Stimulated activated CD8-positive, alpha-beta memory T cell treated with anti-CD3 and anti-CD28 coated beads, Interleukin-7, amount 100 ng/mL, for 48 hours (primary cell): ENCODE results near the gene RINL.
"Not testable (repeated sequence)": the region's sequence is repeated elsewhere in the genome, so short reads cannot be mapped to it uniquely, and the experiment has no call there.

Experiments used
- DNase-seq, 2 donors: peaks; one replicate each; pipeline ENCODE4 v3.0.0-alpha.2; 2020; ENCODE audit warnings: low read depth in 1 of 2; ENCODE audit errors: extremely low read depth in 1 of 2

RINL gene

DNA sequence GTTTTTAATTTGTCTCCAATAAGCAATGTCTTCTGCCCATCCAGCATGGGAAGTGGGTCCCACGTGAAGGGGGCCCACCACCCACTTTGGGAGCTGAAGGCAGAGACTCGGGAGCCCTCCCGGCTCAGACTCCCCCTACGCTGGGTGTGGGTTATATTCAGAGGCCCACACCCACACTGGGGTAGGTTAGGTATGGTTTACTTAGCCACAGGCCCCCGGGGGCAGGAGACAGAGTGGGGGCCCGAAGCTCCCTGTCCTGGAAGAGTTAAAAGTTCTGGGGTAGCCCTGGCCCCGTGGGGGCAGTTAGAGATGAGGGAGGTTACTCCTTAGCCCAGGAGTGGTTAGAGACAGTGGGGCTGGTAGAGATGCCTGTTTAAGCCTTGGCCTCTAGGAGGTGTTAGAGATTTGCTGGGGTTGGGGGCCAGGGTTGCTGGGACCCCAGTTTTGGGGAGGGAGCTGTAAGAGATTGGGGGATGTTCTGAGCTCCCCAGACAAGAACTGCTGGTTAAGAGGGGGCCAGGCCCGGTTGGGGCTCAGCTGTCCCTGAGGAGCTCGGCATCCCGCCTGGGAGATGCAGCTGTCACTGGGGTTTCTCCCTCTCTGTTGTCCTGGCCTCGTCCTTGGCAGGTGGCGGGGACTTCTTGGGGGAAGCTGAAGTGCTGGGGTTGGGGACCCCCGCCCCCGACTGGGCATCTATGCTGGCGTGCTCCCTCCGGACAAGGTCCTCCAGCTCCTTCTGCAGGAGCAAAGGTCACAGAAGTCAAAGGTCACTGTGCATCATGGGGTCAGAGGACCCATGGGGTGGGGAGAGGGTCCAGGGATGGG is 712 bp upstream of the RINL start:
- no peak for DNase-seq

DNA sequence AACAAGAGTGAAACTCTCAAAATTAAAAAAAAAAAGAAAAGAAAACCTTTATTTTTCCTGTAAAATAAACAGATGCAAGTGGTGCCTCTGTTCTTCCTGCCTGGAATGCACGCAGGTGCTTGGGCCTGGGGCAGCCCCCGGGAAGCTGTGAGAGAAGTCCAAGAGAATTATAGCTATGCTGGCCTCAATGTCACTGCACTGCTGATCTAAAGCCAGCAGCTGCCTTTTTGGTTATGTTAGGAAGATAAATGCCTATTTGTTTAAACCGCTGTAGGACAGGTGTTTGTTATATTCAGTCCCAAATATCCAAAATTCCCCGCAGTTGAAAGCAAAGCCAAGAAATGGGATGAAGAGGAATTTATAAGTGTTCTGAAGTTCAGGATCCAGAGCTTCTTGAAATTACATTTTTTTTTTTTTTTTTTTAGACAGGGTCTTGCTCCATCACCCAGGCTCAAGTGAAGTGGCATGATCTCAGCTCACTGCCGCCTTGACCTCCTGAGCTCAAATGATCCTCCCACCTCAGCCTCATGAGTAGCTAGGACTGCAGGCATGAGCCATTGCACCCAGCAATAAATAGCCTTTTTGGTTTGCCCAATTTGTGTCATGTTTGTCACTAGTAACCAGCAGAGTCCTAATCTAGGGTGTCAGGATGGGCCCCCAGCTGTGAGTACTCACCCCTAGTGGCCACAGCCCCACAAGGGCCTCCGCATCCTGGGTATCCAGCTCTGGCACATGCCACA is 2.2 kb downstream of the RINL start:
- DNase-seq: no peak

DNA sequence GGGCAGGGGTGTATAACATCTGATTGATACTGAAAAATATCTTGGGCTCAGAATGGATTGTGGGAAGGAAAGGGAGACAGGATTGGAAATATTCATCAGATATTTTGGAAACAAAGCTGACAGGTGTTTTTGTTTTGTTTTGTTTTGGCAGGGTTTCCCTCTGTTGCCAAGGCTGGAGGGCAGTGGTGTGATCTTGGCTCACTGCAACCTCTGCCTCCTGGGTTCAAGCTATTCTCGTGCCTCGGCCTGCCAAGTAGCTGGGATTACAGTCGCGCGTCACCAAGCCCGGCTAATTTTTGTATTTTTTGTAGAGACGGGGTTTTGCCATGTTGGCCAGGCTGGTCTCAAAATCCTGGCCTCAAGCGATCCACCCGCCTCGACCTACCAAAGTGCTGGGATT is 4.7 kb downstream of the RINL start:
- DNase-seq: not testable (repeated sequence)

DNA sequence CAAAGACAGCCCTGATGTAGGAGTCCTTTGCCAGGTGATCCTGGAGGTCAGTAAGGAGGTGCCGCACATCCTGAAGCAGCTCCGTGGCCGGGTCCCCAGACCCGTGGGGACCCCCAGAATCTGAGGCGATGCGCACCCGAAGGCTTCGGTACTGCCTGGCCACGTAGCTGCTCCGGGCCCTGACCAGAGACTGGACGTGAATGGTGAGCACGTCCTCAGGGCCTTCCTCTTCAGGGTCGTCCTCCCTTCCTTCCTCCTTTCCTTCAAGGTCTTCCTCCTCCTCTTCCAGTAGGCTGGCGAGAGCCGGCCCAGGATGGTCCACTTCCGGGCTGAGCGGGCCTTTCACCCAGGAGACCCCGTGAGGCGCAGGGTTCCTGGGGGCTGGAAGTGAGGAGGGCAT is 7.5 kb downstream of the RINL start:
- no peak for DNase-seq

DNA sequence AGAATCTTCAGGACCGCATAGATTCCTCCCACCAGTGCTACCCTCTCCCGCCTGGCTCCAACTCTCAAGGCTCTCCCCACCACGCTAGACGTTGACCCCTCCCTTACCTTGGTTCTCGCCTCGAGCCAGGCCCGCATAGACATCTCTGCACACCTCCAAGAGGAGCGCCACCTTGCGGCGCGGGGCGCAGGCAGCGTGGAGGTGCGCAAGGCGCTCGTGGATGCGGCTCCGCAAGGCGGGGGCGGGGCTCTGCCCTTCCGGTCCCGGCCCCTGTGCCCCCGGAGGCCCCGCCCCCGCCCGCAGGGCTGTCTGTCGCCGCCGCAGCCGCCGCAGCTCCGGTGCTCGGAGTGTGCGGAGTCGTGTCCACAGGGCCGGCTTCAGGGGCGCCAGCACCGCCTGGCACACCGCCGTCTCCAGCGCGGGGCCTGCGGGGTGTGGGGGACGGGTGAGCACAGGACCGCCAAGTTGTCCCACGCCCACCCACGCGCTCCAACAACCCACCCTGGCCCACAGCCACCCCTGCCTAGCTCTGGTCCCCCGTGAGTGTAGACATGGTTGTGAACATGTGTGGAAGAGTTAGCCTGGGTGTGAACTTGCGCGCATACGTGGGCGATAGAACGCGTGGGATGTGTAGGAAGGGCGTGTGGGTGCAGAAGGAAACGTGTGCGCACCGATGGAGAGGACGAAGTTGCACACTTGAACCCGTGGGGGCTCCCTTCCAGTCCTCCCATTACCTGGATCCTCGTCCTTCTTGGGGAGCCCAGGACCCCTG is 8.1 kb downstream of the RINL start:
- DNase-seq: peak; percentile 87 to 88

DNA sequence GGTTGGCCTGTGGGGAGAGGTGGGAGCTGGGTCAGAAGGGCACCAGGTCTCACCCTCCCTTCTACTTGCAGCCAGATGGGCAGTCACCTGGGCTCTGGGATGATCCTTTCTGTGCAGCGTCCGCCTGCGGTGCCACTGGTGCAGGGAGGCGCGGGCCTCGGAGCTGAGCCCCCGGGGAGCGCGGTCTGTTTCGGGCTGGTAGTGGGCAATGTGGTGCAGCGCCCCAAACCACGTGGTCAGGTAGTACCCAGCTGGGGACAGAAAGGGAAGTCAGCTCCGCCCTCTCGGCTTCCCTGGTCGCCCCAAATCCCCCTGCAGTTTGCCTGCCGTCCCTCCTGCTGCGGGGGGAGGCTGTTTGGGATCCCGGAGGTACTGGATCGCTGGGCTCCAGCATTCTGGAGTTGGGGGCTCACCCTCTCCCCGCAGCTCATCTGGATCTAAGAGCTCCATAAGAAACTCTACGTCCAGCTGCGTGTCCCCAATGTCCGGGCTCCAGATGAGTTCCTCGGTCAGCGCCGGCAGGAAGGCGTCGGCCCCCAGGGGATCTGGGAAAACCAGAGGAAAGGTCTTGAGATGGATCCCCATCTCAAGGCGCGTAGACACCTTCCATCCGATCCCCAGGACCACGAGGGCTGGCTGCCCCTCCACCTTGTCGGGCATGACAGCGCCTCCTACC is 8.8 kb downstream of the RINL start:
- DNase-seq: no peak

DNA sequence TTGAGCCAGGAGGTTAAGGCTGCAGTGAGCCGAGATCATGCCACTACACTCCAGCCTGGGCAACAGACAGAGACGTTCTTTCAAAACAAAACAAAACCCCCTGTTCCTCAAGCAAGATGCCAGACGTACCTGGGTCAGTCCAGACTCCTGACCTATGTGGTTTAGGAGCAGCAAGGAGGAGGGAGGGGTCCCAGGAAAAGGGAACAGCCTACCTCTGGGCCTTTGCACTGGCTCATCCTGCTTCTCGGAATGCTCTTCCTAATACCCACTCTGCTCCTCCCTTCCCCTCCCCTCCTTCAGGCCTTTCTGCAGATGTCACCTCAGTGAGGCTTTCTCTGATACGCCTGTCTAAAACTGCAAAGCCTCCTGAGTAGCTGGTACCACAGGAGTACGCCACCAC is 9.5 kb downstream of the RINL start:
- no peak for DNase-seq

DNA sequence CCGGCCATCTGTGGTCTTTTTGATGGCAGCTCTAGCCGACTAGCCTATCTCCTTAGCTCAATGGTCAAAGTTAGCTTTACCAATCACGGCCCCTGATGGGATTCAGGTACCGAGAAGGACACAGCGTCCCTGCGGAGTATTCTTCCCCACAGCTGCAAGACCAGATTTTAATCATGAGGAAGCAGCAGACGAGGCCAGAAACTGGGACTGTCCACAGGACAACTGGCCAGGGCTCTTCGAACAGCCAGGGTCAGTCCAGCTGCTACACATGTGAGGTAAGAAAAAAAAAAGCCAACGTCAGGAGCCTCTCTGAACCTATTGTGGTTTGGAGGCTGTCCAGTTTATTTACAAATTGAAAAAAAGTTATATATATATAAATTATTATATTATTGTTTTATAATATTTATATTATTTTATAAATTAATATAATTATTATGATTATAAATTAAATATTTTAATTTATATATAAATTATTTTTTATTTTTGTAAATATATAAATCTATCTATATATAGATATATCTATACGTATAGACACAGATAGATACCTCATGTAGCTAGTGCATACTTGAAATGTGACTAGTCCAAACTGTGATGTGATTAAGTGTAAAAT is 10.8 kb downstream of the RINL start:
- no peak for DNase-seq

DNA sequence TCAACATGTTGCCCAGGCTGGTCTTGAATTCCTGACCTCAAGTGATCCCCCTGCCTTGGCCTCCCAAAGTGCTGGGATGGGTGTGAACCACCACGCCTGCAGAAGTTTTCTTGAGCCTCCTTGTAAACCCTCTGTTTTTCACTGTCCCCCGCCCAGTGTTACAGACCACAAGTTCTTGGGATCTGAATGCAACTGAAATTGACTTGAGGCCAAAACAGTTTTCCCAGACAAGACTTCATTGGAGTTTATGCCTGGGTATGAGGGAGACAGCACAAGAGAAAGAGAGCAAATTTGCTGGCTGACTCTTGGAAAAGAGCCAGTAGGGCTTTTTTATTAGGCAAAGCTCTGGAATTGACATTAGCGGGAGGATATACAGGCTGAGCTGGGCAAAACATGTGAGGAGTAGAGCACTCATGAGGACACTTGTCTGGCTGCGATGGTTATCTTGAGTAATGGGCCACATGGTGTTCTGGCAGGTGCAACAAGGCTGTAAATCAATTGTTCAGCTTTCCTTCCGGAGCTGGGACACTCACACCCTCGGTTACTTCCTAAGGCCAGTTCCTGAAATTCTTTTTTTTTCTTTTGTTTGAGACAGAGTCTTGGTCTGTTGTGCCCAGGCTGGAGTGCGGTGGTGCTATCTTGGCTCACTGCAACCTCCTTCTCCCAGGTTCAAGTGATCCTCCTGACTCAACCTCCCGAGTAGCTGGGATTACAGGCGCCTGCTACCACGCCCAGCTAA is 15.6 kb downstream of the RINL start:
- DNase-seq: no peak

DNA sequence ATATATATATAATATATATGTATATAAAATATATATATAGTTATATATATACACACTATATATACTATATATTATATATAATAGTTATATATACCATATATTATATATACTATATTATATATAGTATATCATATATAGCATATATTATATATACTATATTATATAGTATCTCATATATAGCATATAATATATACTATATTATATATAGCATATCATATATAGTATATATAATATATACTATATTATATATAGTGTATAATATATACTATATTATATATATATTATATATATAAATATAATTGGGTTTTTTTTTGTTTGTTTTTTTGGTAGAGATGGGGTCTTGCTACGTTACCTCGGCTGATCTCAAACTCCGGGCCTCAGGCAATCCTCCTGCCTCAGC is 16.7 kb downstream of the RINL start:
- no peak for DNase-seq

DNA sequence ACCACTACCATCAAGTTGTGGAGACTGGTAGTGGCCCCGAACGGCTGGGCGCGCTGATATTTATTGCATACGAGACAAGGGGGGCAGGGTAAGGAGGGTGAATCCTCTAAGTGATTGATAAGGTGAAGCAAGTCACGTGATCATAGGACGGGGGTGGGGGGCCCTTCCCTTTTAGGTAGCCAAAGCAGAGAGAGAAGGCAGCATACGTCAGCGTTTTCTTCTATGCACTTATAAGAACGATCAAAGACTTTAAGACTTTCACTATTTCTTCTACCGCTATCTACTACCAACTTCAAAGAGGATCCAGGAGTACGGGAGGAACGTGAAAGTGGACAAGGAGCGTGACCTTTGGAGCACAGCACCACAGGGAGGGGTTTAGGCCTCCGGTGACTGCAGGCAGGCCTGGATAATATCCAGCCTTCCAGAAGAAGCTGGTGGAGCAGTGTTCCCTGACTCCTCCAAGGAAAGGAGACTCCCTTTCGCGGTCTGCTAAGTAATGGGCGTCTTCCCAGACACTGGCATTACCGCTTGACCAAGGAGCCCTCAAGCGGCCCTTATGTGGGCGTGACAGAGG is 18.4 kb downstream of the RINL start:
- not testable (repeated sequence) for DNase-seq

DNA sequence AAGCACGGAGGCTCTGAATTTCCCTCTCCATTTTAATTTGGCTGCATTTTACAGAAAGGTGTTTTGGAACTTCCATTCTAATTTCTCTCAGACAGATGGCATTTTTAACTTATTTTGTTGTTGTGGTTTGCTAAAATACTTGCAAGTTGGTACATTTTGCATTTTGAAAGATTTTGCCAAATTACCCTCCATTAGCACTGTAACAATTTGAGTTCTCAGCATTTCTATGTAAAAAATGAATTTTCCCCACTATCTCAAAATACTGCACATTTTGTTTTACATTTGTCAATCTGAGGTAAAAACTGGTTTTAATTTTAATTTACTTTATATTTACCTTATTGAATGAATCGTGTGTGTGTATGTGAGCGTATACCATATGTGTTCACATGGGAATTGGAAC is 21.3 kb downstream of the RINL start:
- no peak for DNase-seq

DNA sequence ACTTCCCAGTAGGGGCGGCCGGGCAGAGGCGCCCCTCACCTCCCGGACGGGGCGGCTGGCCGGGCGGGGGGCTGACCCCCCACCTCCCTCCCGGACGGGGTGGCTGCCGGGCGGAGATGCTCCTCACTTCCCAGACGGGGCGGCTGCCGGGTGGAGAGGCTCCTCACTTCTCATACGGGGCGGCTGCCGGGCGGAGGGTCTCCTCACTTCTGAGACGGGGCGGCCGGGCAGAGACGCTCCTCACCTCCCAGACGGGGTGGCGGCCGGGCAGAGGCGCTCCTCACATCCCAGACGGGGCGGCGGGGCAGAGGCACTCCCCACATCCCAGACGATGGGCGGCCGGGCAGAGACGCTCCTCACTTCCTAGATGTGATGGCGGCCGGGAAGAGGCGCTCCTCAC is 22.3 kb downstream of the RINL start:
- not testable (repeated sequence) for DNase-seq

DNA sequence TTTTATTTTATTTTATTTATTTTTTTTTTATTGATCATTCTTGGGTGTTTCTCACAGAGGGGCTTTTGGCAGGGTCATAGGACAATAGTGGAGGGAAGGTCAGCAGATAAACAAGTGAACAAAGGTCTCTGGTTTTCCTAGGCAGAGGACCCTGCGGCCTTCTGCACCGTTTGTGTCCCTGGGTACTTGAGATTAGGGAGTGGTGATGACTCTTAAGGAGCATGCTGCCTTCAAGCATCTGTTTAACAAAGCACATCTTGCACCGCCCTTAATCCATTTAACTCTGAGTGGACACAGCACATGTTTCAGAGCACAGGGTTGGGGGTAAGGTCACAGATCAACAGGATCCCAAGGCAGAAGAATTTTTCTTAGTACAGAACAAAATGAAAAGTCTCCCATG is 23.1 kb downstream of the RINL start:
- DNase-seq: not testable (repeated sequence)

DNA sequence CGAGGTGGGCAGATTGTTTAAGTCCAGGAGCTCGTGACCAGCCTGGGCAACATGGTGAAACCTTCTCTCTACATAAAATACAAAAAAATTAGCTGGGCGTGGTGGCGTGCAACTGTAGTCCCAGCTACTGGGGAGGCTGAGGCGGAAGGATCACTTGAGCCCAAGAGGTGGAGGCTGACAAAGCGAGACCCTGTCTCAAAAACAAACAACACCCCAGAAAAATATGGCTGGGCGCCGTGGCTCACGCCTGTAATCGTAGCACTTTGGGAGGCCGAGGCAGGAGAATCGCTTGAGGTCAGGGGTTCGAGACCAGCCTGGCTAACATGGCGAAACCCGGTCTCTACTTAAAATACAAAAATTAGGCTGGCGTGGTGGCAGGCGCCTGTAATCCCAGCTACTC is 24.9 kb downstream of the RINL start:
- DNase-seq: no peak

DNA sequence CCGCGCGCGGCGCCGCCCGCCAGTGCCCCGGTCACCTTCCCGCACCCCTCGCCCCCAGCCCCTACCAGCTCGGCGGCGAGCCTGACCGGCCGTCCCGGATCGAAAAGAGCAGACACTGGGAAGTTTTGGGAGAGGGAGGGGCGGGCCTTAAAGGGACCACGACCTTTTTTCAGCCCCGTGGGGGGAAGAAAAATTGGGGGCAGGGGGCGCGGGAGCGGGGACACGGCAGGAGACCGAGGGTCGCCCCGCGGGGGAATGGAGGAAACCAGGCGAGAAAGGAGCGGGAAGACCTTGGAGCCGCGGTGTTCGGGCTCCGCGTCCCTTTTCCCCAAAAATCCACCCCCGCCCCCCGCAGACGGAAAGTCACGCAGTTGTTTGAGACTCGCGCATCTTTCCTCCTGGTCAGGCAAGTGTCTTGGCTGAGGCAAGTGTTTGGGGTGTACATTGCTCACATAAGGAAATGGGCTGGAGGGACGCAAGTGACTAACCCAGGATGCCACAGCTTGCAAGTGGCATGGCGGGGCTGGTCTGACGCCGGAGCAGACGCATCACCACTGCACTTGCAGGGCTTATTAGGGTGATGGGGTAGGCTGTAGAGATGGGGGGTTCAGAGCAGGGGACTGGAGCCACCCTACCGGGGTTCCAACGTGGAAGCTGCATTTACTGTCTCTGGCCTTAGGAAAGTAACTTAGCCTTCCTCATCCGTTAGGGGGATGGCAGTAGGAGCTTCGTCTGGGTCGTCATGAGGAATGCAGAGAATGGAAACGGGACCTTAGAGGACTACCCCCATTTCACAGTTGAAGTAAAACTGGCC is 25.6 kb downstream of the RINL start:
- no peak for DNase-seq

DNA sequence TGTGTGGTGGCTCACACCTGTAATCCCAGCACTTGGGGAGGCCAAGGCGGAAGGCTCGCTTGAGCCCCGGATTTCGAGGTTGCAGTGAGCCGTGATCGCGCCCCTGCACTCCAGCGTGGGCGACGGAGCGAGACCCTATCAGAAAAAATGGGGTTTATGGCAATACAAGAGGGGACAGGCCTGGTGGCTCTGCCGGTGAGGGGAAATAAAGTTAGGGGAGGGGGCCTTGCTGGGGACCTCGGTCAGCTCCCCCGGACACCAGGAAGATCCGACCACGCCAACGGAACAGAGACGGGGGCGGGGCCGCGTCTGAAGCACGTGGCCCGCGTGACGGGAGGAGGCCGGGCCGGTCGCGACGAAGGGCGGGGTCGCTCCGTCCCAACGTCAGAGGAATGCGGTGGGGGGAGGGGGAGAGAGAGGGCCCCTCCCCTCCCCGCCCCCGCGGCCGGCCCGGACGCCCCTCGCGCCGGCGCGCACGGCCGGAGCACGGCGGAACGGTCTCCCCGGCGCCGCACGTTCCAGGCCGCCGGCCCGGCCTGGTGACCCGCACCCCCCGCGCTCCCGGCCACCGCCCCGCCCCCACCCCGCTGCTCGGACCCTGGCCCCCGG is 26.3 kb downstream of the RINL start:
- peak; percentile 81 to 85 for DNase-seq

DNA sequence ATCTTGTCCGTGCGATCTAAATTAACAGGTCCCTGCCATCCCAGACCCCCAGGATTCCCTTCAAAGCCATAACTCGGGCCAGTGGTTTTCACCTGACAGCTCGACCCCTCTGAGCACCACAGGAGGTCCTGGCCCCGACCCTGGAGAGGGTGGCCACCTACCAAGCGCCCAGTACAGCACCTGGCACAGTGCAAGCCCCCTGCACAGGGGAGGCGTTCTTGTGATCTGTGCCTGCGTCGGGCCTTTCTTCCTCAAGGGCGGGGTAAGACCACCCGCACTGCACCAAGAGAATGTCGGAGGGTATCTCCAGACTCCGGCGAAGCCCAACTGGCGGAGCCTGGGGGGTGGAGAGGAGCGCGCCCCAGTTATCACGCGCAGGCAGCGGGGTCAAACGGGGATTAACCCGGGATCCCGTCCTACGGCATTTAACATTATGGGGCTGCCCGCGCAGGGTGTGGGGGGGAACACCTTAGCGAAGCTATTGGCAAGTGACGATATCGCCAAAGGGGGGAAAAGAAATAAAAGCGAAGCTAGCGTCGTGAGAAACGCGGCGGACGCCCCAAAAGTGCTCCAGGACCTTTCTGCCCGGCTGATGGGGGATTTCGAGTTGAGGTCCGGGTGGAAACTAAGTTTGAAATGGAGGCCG is 27.0 kb downstream of the RINL start:
- DNase-seq: no peak
